GM19468 (cell line): Measurements from ENCODE around the gene MIGA2.
"Not testable (repeated sequence)": the region's sequence is repeated elsewhere in the genome, so short reads cannot be mapped to it uniquely, and the experiment has no call there.

ENCODE experiments used
- ATAC-seq: cut with Tn5 transposase; IDR thresholded peaks from one replicate; pipeline ENCODE4 v1.9.1; 2021; ENCODE audit warnings: mild to moderate bottlenecking, moderate library complexity, moderate number of reproducible peaks; ENCODE audit not compliant: unreplicated experiment; ENCODE audit errors: extremely low read depth

The MIGA2 gene, protein sequence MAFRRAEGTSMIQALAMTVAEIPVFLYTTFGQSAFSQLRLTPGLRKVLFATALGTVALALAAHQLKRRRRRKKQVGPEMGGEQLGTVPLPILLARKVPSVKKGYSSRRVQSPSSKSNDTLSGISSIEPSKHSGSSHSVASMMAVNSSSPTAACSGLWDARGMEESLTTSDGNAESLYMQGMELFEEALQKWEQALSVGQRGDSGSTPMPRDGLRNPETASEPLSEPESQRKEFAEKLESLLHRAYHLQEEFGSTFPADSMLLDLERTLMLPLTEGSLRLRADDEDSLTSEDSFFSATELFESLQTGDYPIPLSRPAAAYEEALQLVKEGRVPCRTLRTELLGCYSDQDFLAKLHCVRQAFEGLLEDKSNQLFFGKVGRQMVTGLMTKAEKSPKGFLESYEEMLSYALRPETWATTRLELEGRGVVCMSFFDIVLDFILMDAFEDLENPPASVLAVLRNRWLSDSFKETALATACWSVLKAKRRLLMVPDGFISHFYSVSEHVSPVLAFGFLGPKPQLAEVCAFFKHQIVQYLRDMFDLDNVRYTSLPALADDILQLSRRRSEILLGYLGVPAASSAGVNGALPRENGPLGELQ

DNA sequence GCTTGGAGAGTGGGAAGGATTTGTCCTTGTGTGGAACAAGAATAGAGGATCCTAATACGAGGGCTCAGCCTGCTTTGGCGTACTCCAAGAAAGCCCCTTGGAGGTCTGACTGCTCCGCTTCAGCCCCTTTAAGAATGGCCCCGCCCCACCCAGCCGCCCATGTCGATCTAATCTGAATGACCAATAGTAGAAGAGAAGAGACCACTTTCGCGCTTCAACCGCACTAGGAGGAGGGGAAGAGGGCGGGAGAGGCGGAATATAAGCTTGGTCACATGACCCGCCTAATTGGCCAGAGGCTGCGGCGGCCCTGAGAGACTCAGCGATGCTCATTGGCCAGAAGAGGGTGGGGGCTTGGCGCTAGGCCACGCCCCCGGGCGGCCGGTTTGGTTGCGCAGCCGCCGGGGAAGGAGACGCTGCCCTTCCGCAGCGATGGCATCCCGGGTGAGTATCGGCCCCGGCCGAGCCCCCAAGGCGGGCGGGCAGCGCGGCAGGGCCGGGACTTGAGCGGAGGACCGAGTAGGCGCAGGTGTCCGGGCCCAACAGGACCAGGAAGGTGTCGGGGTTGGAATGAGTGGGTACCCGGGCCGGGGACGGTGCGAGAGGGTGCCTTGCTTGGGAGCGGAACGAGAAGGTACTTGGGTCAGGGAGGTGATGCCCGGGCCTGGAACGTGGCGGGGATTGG is at the start of gene MIGA2:
Gene MIGA2 (plus strand): TSS at position 386 of the 682 bp plus-strand sequence. CDS start 3,969 bp downstream, outside the sequence.
- peak; percentile 96 for ATAC-seq

DNA sequence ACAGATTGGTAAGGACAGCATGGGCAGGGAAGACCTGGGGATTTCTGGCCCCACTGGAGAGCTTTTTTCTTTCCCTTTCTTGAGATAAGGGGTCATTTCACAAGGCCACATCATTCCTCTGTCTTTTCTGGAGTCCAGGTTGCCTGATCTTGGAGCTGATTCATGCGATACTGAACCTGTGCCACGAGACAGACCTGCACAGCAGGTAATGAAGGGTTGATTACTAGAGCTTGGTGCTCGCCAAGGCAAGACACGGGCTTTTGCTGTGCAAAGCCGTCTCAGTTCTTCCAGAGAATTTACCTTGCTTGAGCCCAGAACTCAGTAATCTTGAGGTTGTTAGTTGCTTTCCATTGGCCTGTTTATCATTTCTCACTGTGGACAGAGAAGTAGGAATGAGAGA is 49.8 kb upstream of the MIGA2 start:
- ATAC-seq: no peak

DNA sequence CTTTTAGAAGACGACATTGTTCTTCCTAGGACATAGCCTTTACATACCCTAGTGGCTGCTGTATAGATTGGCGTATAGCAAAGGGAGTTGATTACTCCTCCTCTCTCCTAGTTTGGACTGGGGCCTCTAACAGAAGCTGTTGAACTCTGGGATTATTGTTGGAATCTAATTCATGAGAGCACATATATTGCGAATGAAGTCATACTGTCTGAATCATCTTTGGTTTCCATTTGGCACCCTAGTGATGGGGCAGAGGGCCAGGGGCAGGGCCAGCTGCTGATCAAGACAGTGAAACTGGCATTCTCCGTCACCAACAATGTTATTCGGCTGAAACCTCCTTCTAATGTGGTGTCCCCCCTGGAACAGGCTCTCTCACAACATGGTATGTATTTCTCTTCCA is 48.6 kb upstream of the MIGA2 start:
- no peak for ATAC-seq

DNA sequence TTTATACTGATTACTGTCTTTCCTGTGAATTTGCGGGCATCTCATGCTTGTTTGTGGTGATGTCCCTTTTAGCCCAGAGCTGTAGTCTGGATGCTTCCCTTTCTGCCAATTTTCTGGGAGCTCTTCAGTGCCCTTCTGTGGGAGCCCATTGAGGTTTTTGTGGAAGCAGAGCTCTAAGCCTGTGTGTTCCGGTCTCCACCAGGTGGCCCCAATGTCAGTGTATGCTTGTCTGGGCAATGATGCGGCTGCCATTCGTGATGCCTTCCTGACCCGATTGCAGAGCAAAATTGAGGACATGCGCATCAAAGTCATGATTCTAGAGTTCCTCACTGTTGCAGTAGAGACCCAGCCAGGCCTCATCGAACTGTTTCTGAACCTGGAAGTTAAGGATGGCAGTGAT is 43.4 kb upstream of the MIGA2 start:
- no peak for ATAC-seq

DNA sequence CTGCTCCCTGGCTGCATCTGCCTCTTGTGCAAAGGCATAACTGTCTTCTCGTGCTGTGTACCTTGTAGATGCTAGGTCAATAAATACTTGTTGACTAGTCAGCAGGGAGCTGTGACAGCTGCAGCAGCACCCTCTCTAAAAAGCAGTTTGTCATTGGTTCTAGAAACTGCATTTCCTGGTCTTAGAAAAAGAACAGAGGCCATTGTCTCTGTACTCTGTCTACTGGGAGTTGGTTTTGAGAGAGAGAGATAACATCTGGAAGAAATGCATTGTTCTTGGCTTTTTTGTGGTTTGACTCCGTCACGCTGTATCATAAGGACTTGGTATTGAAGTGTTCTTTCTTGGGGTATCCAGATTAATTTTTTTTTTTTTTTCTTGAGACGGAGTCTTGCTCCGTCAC is 40.6 kb upstream of the MIGA2 start:
- no peak for ATAC-seq

DNA sequence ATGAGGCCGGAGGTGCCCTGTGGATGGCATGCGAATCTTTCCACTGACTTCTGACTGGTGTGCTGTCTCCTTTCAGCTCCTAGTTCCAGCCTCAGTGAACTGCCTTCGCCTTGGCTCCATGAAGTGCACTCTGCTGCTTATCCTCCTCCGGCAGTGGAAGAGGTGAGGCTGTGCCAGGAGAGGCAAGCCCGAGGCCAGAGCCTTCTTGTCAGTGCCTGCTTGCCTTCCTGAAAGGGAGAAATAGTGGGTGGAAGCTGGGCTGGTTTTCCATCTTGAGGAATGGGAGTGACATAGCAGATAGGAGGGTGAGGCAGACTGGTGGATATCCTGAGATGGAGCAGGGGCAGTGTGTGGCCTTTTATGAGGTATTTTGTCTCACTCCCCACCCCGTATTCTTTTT is 38.0 kb upstream of the MIGA2 start:
- no peak for ATAC-seq

DNA sequence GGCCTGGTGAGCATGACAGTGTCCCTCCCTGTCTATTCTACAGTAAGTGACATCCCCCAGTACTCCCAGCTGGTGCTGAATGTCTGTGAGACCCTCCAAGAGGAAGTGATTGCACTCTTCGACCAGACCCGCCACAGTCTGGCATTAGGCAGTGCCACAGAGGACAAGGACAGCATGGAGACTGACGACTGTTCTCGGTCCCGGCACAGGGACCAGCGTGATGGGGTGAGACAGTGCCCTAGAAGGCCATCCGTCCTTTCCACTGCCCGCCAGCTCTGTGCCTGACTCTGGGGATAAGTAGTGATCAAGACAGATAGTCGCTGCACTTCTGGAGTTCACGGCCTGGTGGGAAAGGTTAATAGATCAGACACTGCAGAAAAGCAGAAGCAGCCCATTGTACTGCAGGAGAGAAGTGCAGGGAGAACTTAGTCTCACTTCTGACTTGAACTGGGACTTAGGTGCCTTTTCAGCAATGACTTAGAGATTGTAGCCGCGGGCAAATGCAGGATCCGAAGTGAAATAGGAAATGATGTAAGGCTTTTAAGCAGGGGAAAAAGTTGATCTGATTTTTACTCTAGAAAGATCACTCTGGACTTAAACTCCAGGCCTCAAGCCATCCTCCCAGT is 36.7 kb upstream of the MIGA2 start:
- no peak for ATAC-seq

DNA sequence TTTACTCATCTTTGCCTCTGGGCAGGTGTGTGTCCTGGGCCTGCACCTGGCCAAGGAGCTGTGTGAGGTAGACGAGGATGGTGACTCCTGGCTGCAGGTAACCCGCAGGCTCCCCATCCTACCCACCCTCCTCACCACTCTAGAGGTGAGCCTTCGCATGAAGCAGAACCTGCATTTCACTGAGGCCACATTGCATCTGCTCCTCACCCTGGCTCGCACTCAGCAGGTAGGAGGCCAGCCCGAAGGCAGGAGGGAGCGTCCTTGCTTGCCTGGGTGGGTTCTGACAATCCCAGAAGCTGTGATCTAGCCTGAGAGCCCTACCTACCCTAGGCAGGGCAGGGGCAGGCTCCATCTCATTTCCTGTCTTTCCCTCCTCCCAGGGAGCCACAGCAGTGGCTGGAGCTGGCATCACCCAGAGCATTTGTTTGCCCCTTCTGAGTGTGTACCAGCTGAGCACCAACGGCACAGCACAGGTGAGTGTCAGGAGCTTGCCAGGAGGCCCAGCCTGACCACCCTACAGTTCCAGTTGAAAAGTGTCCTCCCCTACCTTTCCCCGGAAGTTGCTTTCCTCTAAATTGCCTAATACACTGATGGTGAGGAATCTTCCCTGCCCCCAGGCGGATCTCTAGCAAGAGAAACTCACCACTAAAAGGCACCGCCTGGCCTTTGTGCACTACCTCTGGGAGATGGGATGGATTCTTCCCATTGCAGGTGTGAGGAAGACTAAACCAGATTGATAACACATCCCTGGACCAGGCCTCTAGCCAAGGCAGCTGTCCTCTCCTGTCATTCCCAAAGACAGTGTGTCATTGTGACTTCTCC is 34.7 kb upstream of the MIGA2 start:
- ATAC-seq: no peak

DNA sequence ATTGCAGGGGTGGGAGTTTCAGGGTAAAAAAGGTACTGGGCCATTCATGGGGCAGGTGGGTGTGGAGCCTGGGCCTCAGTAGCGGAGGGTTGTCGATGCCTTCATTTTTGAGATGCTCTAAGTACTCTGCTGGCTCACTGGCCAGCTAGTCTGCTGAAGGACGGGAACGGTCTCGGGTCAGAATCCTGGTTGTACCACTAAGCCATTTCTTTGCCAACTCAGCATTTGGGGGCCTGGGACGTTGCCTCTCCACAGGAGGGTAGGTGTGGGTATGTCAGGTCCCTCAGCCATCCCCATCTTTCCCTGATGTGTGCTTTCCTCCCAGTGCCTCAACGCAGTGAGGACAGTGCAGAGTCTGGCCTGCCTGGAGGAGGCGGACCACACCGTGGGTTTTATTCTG is 33.4 kb upstream of the MIGA2 start:
- no peak for ATAC-seq

DNA sequence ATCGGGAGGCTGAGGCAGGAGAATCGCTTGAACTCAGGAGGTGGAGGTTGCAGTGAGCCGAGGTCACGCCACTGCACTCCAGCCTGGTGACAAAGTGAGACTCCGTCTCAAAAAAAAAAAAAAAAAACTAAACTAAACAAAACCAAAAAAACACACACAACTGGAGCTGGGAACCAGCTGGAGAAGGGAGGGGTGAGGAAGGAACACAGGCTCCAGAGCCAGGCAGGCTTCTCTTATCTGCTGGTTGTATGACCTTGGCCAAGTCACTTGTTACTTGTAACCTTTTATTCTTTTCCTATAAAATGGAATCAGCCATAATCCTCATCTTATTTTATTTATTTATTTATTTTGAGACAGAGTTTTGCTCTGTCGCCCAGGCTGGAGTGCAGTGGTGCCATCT is 32.3 kb upstream of the MIGA2 start:
- ATAC-seq: not testable (repeated sequence)

DNA sequence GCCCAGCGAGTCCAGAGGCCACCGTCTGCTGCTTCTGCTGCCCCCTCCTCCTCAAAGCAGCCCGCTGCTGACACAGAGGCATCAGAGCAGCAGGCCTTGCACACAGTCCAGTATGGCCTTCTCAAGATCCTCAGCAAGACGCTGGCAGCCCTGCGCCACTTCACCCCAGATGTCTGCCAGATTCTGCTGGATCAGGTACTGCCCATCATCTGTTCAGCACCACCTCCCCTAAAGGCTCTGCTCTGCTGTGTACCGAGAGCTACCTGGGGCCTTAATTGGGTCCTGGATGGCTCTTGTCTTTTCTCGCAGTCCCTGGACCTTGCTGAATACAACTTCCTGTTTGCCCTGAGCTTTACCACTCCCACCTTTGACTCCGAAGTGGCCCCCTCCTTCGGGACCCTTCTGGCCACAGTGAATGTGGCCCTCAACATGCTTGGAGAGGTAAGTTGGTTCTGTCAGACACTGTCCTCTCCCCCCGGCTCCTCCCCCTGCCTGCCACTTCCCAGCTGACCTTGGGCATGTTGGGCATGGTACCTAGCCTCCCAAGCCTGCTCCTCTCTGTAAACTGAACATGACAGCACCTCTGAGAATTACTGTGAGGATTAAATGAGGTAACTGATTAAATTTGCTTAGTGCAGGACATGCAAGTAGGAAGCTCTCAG is 31.0 kb upstream of the MIGA2 start:
- no peak for ATAC-seq

DNA sequence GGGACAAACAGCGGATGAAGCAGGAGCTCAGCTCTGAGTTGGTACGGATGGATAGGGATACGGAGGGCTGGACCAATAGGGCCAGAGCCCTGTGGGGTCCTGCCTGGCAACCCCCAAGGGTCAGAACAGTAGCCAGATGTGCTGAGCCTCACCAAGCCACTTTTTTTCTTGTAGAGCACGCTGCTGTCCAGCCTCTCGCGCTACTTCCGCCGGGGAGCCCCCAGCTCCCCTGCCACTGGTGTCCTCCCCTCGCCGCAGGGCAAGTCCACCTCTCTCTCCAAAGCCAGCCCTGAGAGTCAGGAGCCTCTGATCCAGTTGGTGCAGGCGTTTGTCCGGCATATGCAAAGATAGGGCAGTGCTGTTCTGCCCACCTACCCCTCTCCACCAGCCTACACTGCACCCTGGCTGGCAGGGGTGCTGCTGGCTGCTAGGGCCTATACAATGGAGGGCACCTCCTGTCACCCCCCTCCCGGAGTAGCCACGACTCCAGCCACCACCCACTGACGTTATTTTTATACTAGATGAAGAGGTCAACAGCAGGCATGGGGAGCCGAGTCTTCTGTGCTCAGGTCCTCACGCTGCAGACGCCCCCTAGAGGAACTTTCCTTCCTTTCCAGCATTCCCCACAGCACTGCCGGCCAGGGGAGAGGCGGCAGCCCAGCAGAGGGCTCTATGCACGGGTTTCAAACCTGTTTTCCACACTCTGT is 29.9 kb upstream of the MIGA2 start:
- no peak for ATAC-seq

DNA sequence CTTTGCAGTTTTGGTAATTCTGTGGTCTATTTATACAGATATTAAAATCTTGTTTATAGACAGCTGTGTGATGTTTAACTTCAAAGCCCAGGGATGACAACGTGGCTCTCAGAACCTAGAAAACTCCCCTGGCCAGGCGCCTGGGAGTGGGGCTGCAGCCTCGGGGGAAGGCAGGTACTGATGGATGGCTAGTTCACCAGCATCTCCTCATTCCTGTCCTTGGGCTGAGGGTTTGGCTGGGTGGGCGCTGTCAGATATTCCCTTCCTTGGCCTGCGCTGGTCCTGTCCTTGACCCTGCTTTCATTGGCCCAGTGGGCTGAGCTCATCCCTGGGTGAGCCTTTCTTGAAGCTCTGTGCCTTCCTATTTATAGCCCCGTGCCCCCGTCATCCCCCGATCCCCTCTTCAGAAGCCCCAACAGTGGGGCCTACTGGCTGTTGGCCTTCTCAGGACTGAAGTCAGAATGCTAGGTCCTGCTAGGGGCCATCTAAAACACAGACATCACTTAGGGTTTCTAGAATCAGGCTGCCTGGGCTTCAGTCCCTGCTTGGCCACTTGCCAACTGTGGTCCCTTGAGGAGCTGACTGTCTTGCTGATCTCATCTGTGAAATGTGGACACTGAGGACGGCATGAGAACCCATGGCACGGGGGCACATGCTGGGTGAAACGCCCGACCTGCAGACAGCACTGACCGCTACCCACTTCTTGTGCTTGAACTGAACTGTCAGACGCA is 29.2 kb upstream of the MIGA2 start:
- no peak for ATAC-seq

DNA sequence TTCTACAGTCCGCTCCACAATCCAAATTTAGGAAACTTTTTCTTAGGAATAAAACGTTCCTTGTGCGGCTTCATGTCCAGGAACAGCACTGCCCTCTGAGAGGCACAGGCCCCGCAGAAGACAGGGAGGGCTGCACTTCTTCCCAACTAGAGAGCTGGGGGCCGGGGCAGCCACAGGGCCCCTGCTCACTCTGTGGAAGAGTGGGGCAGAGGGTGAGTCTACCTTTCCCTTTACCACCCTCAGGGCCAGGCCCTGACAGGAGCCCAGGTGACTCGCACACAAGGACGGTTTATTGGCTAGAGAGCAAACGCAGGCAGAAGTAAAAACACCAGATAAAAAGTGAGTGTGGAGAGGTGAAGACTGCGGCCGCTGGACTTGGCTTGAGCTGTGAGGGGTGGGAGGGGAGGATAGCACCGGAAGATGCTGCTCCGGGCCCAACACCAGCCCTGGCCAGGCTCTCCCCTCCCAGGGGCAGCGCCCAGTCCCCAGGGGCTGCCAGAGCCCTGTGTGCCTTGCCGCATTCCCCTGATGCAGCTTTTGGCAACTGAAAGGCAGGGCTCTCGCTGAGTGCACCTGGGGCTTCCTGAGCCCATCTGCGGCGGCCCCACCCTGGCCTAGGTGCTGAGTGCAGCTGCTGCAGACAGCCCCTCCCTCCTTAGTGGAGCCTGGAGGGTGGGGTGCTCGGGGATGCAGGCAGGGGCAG is 28.5 kb upstream of the MIGA2 start:
- no peak for ATAC-seq

DNA sequence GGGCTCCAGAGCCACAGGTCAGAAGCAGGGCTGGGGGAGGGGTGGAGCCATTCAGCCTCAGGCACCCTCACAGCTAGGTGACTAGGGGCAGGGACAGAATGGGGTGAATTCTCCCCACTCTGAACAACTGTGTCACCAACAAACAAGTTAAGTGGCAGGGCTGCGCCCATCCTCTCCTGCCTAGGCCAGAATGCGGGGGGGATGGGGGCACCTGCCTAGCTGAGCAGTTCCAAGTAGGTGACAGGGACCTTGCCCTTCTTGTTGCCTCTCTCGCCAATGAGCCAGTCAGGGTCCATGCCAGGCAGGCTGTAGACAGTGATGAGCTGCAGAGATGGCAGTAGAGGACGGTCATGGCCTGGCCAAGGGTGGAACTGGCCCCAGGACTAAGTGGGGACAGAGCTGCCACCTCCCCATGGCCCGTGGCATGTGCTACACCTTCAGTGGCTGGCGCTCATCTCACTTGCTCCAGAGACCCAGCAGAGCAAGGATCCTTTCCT is 27.9 kb upstream of the MIGA2 start:
- no peak for ATAC-seq

DNA sequence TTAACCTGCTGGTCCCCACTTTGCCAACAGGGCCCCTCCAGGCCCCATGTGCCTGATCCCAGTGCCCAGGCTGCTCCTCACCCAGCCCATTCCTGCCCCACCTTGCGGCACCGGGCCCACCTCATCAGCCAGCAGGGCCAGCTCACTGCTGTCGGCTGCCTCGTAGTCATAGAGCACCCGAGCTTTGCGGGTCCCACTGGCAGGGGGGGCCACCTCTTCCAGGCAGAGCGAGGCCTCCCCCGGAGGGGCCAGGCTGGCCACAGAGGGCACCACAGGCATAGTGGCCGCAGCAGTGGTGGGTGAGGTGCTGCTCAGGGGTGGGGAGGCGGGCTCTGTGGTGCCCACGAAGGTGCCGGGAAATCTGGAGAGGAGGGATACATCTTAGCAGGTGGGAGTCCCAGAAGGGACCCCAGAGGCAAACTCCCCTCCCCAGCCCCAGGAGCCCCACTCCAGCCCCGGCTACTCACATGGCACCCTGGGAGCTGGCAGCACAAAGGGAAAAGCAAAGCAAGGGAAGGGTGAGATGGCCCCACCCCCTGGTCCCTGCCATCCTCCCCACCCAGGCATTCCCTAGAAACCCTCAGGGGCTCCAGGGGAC is 27.3 kb upstream of the MIGA2 start:
- ATAC-seq: no peak

DNA sequence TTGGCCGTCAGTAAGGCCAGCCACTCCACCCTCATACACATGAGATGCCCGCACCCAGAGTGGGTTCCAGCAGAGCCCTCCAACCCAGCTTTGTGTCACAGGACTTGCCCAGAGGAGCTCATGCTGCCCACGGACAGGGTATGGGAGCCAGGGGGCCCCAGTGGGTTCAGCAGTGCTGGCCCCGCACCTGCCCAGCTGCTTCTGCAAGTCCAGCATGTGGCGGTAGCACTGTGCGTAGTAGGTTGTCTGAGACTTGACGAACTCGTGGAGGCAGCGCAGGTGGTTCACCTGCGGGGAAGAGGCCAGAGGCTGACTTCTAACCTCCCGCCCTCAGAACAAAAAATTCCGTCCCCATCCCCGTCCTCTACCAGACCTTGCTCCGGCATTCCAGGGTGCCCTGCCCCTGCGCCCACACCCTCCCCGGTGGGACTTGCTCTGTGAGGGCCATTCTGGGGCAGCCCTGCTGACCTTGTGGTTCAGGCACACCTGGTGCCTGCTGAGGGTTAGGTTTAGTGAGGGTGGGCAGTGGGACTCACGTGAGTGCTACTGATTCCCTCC is 26.8 kb upstream of the MIGA2 start:
- ATAC-seq: no peak
